Measurements from ENCODE around the gene TRPC3.

- TF ChIP-seq POLR2A (IDR thresholded peaks at IDR 0.05) = no peak
- no peak for TF ChIP-seq CTCF (IDR thresholded peaks at IDR 0.05)
Observed at GRCh38 chr4:121888134-121888533, 63.7 kb downstream of the TRPC3 start.
